OCI-LY7 (cell line): ENCODE results near the gene PIEZO2. TPM values are rescaled to one million over a fixed set of nuclear protein-coding genes. Genes with fewer than 3 reads are reported as not detected.

Source experiments
- BruUV-seq: library from RNA; stranded (reverse); fragments of 400-500 nt; replicated peaks from 2 replicates; lab custom pipeline; 2021; lab: Mats Ljungman, UMichigan
- CTCF ChIA-PET: fragments of 300-600 bp; sonication (Branson Sonifier 250); formaldehyde crosslinking; loops from one replicate; lab custom pipeline; 2022; ENCODE audit warnings: antibody characterized with exemption; ENCODE audit not compliant: unreplicated experiment; lab: Charles Lee
- POLR2A ChIA-PET: fragments of 300-600 bp; sonication (Branson Sonifier 250); formaldehyde crosslinking; loops from one replicate; lab custom pipeline; 2022; ENCODE audit warnings: antibody characterized with exemption; lab: Charles Lee
- DNase-seq: peaks from one replicate; pipeline ENCODE4 v3.0.0-alpha.2; 2015; ENCODE audit warnings: low spot score
- H2AFZ ChIP-seq: fragments of 200-600 bp; sonication (generic), shearing (Covaris generic); 2 replicates; pipeline ENCODE4 v1.6.1; 2014; ENCODE audit warnings: mild to moderate bottlenecking, antibody characterized with exemption, low read length, moderate library complexity
- H3K27ac ChIP-seq: fragments of 200-600 bp; sonication (generic); 2 replicates; pipeline ENCODE4 v1.5.1; 2014; ENCODE audit warnings: mixed run types, low read depth, mild to moderate bottlenecking, moderate library complexity, low read length, inconsistent platforms; ENCODE audit not compliant: poor library complexity, severe bottlenecking
- H3K36me3 ChIP-seq: fragments of 200-600 bp; sonication (generic); 2 replicates; pipeline ENCODE4 v1.6.1; 2014; ENCODE audit warnings: mild to moderate bottlenecking, antibody characterized with exemption, low read length, moderate library complexity, mixed read lengths; ENCODE audit not compliant: insufficient read depth
- H3K4me1 ChIP-seq: fragments of 200-600 bp; sonication (generic); 2 replicates; pipeline ENCODE4 v1.5.1; 2014; ENCODE audit warnings: mild to moderate bottlenecking, low read length; ENCODE audit not compliant: insufficient read depth, poor library complexity, severe bottlenecking
- H3K4me2 ChIP-seq: fragments of 200-600 bp; sonication (generic); 2 replicates; pipeline ENCODE4 v1.6.1; 2014; ENCODE audit warnings: mild to moderate bottlenecking, low read length
- H3K4me3 ChIP-seq: fragments of 200-600 bp; sonication (generic); 2 replicates; pipeline ENCODE4 v1.5.1; 2014; ENCODE audit warnings: mild to moderate bottlenecking, low read depth, low read length; ENCODE audit not compliant: poor library complexity, severe bottlenecking
- H3K79me2 ChIP-seq: fragments of 200-600 bp; sonication (generic); 2 replicates; pipeline ENCODE4 v1.6.1; 2016; ENCODE audit warnings: low read depth, mild to moderate bottlenecking, low read length, moderate library complexity, mixed read lengths; ENCODE audit not compliant: insufficient read depth
- H3K9me2 ChIP-seq: fragments of 200-600 bp; sonication (generic); 2 replicates; pipeline ENCODE4 v1.6.1; 2016; ENCODE audit warnings: mild to moderate bottlenecking, low read length, mixed read lengths; ENCODE audit not compliant: insufficient read depth
- H3K9me3 ChIP-seq: fragments of 200-600 bp; sonication (generic); 2 replicates; pipeline ENCODE4 v1.6.1; 2014; ENCODE audit warnings: mild to moderate bottlenecking, mixed run types, low read length, mixed read lengths
- H4K20me1 ChIP-seq: fragments of 200-600 bp; sonication (generic); 2 replicates; pipeline ENCODE4 v1.6.1; 2014; ENCODE audit warnings: mild to moderate bottlenecking, antibody characterized with exemption, low read length, moderate library complexity, mixed read lengths; ENCODE audit not compliant: insufficient read depth
- CTCF ChIP-seq: fragments of 200-600 bp; sonication (generic); conservative IDR thresholded peaks from 2 replicates; pipeline ENCODE4 v1.5.1; 2014; ENCODE audit warnings: mild to moderate bottlenecking, antibody characterized with exemption, low read length, moderate library complexity, mixed read lengths
- EZH2phosphoT487 ChIP-seq: fragments of 200-600 bp; sonication (generic); IDR thresholded peaks from 2 replicates; pipeline ENCODE4 v1.6.1; 2018; ENCODE audit warnings: low read depth, borderline replicate concordance, mild to moderate bottlenecking, mixed run types, antibody characterized with exemption, low read length, moderate library complexity, mixed read lengths
- intact Hi-C: fragments of 100-400 bp; cut with micrococcal nuclease; formaldehyde crosslinking; loops from one replicate; pipeline ENCODE4 v1.10.0; 2022; ENCODE audit not compliant: unreplicated experiment
- total RNA-seq, 2 experiments: library from RNA; depleted of rRNA in 1 of 2; stranded (reverse); fragments of >200 nt in 1 of 2; shearing (Covaris generic) in 1 of 2; gene quantifications; 2 replicates each; pipeline ENCODE4 v1.2.3, GENCODE V29; 2014 to 2022

The PIEZO2 gene
- total RNA-seq, 2 experiments from 2014 or later: 0.95 to 3.3 TPM

GRCh38 chr18:11095674-11096293 is 53.6 kb downstream of the PIEZO2 start:
- no peak for TF ChIP-seq CTCF
- TF ChIP-seq EZH2phosphoT487: no peak
- H3K36me3 ChIP-seq: no peaks in the 10 kb centered on the region
- H3K27ac ChIP-seq: no peak overlapping the region
- ChIA-PET POLR2A (interaction anchor here (0.5 kb wide), 1 partner anchor 1114 kb away, joined by 4 read pairs; no protein-coding TSS in a partner anchor), CTCF (no interaction called here)
- no peaks in the 10 kb centered on the region for H4K20me1 ChIP-seq
- H3K4me3 ChIP-seq: no peak overlapping the region
- no peaks in the 10 kb centered on the region for H3K9me2 ChIP-seq
- DNase-seq: no peak
- intact Hi-C loops: no loop called here
- H3K4me1 ChIP-seq: peaks cover 4% of the 10 kb centered on the region
- BruUV-seq: no TSS peak
- no peak overlapping the region for H3K4me2 ChIP-seq
- H2AFZ ChIP-seq: no peak overlapping the region
- no peaks in the 10 kb centered on the region for H3K79me2 ChIP-seq
- H3K9me3 ChIP-seq: no peaks in the 10 kb centered on the region

- BruUV-seq: no TSS peak
- no peaks in the 10 kb centered on the region for H3K9me2 ChIP-seq
- POLR2A ChIA-PET: interaction anchor here (0.6 kb wide), 1 partner anchor 21 kb away, joined by 4 read pairs; no protein-coding TSS in a partner anchor
- H3K4me1 ChIP-seq: peaks cover 4% of the 10 kb centered on the region
- H3K4me3 ChIP-seq: no peak overlapping the region
- intact Hi-C loops: no loop called here
- TF ChIP-seq EZH2phosphoT487 (no peak), CTCF (no peak)
- CTCF ChIA-PET: no interaction called here
- no peaks in the 10 kb centered on the region for H3K79me2 ChIP-seq
- H3K9me3 ChIP-seq: no peaks in the 10 kb centered on the region
- H3K27ac ChIP-seq: no peak overlapping the region
- no peaks in the 10 kb centered on the region for H3K36me3 ChIP-seq
- no peaks in the 10 kb centered on the region for H4K20me1 ChIP-seq
- DNase-seq: no peak
- no peak overlapping the region for H2AFZ ChIP-seq
- no peak overlapping the region for H3K4me2 ChIP-seq
Measured at GRCh38 chr18:11095211-11095610, 54.2 kb downstream of the PIEZO2 start.

- DNase-seq: no peak
- no peaks in the 10 kb centered on the region for H3K9me2 ChIP-seq
- intact Hi-C loops: no loop called here
- peaks cover 4% of the 10 kb centered on the region for H3K4me1 ChIP-seq
- H3K4me2 ChIP-seq: no peak overlapping the region
- TF ChIP-seq CTCF (no peak), EZH2phosphoT487 (no peak)
- no peaks in the 10 kb centered on the region for H3K79me2 ChIP-seq
- CTCF ChIA-PET: no interaction called here
- no peak overlapping the region for H3K27ac ChIP-seq
- H3K4me3 ChIP-seq: no peak overlapping the region
- POLR2A ChIA-PET: no interaction called here
- no peak overlapping the region for H2AFZ ChIP-seq
- BruUV-seq: no TSS peak
- H3K36me3 ChIP-seq: no peaks in the 10 kb centered on the region
- H4K20me1 ChIP-seq: no peaks in the 10 kb centered on the region
- H3K9me3 ChIP-seq: no peaks in the 10 kb centered on the region
Measured at GRCh38 chr18:11091746-11092145, 57.6 kb downstream of the PIEZO2 start.
